BE2C (cell line): ENCODE data around the gene SCARF2.

ENCODE experiments used
- DNase-seq: peaks from one replicate; pipeline ENCODE4 v3.0.0-alpha.2; 2020
- H3K27me3 ChIP-seq: fragments of 250-450 bp; sonication (Bioruptor Pico); 2 replicates; pipeline ENCODE4 v1.5.1; 2020; ENCODE audit warnings: mild to moderate bottlenecking
- H3K36me3 ChIP-seq: fragments of 250-450 bp; sonication (Bioruptor Pico); 2 replicates; pipeline ENCODE4 v1.5.1; 2020; ENCODE audit warnings: mild to moderate bottlenecking
- H3K4me1 ChIP-seq: fragments of 250-450 bp; sonication (Bioruptor Pico); 2 replicates; pipeline ENCODE4 v1.5.1; 2020
- H3K4me3 ChIP-seq: 2 replicates; pipeline ENCODE4 v1.5.1; 2011; ENCODE audit warnings: low read depth, low read length
- H3K9me3 ChIP-seq: fragments of 250-450 bp; sonication (Bioruptor Pico); 2 replicates; pipeline ENCODE4 v1.5.1; 2020
- CTCF ChIP-seq: IDR thresholded peaks from 2 replicates; pipeline ENCODE4 v1.5.1; 2012; ENCODE audit warnings: mild to moderate bottlenecking, low read depth, low read length

The SCARF2 gene

GRCh38 chr22:20400606-20401375 is 36.8 kb downstream of the SCARF2 start:
- no peaks in the 10 kb centered on the region for H3K9me3 ChIP-seq
- no peak for DNase-seq
- no peak overlapping the region for H3K4me3 ChIP-seq
- H3K27me3 ChIP-seq: no peaks in the 10 kb centered on the region
- no peaks in the 10 kb centered on the region for H3K4me1 ChIP-seq
- no peak for TF ChIP-seq CTCF
- H3K36me3 ChIP-seq: peaks cover 5% of the 10 kb centered on the region; the same call in 1 of the 2 replicates

- Histone ChIP-seq H3K9me3 (no peaks in the 10 kb centered on the region), H3K4me3 (no peak overlapping the region), H3K36me3 (no peaks in the 10 kb centered on the region; the same call in 1 of the 2 replicates), H3K27me3 (no peaks in the 10 kb centered on the region), H3K4me1 (no peaks in the 10 kb centered on the region)
- TF ChIP-seq CTCF: no peak
- no peak for DNase-seq
Measured at GRCh38 chr22:20399866-20400605, 37.6 kb downstream of the SCARF2 start.

GRCh38 chr22:20398420-20398819 is 39.2 kb downstream of the SCARF2 start:
- Histone ChIP-seq H3K27me3 (no peaks in the 10 kb centered on the region), H3K36me3 (no peaks in the 10 kb centered on the region; the same call in 1 of the 2 replicates), H3K9me3 (no peaks in the 10 kb centered on the region), H3K4me1 (no peaks in the 10 kb centered on the region), H3K4me3 (no peak overlapping the region)
- no peak for DNase-seq
- no peak for TF ChIP-seq CTCF

GRCh38 chr22:20397498-20397897 is 40.1 kb downstream of the SCARF2 start:
- no peak overlapping the region for H3K4me3 ChIP-seq
- no peaks in the 10 kb centered on the region for H3K9me3 ChIP-seq
- TF ChIP-seq CTCF: no peak
- no peak for DNase-seq
- H3K4me1 ChIP-seq: no peaks in the 10 kb centered on the region
- no peaks in the 10 kb centered on the region for H3K27me3 ChIP-seq
- no peaks in the 10 kb centered on the region; the same call in 1 of the 2 replicates for H3K36me3 ChIP-seq

GRCh38 chr22:20396639-20397038 is 41.0 kb downstream of the SCARF2 start:
- Histone ChIP-seq H3K4me3 (no peak overlapping the region), H3K27me3 (no peaks in the 10 kb centered on the region), H3K36me3 (no peaks in the 10 kb centered on the region; the same call in 1 of the 2 replicates), H3K9me3 (no peaks in the 10 kb centered on the region), H3K4me1 (no peaks in the 10 kb centered on the region)
- DNase-seq: no peak
- TF ChIP-seq CTCF: no peak

DNA sequence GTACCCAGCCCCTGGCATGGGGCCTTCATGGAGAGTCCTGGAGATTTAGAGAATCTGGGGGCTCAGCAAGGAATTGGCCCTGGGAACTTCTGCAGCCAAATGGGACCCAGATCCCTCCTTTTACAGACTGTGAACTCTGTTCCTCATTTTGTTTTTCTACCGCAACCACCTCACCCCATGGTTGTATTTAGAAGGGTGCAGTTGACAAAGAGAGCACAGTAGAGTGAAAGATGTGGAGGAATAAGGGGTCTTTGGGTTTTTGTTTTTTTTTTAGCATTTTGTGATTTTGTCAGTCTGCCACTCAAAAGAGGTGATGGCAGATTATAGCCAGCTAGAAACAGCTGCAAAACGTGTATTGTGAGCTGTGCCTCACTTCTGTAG is 41.7 kb downstream of the SCARF2 start:
- no peak for DNase-seq
- H3K27me3 ChIP-seq: no peaks in the 10 kb centered on the region
- H3K4me1 ChIP-seq: no peaks in the 10 kb centered on the region
- no peaks in the 10 kb centered on the region for H3K9me3 ChIP-seq
- no peak overlapping the region for H3K4me3 ChIP-seq
- TF ChIP-seq CTCF: no peak
- H3K36me3 ChIP-seq: no peaks in the 10 kb centered on the region; the same call in 1 of the 2 replicates
